Measurements from ENCODE around the gene CBLN3. TPM values are rescaled to one million over a fixed set of nuclear protein-coding genes. Genes with fewer than 3 reads are reported as not detected.

CBLN3 gene
- polyA plus RNA-seq, 3 donors: 2.4 to 4.2 (median 3.1) TPM

DNA sequence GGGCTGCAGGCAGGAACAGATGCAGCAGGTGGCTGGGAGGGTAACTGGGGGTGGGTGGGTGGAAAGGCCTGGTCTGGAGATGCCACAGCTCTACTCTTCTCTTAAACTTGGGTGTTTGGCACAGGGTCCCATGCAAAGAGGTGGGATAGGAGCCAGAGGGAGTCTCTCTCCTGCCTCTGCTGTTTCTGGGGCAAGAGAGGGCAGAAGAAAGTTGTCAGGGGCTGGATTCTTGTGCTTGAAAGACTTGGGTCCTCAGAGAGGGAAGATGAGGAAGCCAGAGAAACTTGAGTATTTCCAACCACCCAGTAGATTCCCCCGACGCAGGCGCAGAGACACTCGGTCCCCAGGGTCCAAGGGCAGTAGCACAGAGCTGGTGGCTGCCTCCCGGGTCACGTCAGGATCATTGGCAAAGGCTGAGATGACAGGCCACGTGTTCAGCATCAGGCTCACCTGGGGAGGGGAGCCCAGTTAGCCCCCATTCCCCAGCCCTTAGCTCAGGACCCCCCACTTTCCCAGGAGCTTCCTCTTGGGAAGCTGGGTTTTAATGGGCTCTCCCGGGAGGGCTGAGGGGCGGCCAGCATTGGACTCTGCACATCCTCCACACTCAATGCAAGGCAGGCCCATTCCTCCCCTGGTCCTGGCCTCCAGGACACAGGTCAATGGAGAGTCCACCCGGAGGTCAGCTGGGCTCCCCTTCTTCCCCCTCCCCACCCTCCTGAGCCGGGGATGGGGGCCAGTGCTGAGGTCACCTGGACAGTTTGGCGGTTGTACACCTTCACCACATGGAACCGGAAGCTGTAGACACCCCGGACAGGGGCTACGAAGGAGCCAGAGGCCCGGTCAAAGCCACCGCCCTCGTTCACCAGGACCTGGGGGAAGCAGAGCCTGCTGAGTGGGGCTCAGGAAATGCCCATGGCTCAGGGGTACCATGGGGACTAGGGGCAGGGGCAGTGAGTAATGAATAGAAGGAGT is 1.6 kb downstream of the CBLN3 start:
- no peak for DNase-seq

DNA sequence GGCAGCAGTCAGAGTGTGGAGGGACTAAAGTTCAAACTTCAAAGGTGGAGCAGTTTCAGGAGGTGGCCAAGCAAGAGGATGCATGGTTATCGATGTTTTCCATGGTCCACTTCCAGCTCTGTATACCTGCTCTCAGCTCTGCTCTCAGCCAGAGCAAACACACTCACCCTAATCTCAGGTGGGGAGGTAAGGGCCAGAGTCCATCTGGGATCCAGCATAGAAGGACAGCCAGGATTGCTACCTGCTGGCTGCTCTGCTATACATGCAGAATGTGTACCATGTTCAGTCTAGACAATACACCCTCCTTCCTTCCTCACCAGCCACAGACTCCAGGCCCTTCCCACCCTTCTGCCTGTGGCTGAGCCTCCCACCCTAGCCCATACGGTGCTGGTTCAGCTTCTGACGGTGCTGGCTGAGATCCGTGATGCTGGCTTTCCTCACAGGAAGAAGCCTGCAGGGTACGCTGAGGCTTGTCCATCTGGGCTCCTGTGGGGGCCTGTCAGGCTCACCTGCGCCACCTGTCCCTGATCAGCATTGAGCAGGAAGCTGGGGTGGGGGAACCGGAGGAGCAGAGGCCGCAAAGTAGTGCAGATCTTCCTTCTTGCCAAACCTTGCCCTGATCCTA is 2.4 kb downstream of the CBLN3 start:
- DNase-seq: no peak

DNA sequence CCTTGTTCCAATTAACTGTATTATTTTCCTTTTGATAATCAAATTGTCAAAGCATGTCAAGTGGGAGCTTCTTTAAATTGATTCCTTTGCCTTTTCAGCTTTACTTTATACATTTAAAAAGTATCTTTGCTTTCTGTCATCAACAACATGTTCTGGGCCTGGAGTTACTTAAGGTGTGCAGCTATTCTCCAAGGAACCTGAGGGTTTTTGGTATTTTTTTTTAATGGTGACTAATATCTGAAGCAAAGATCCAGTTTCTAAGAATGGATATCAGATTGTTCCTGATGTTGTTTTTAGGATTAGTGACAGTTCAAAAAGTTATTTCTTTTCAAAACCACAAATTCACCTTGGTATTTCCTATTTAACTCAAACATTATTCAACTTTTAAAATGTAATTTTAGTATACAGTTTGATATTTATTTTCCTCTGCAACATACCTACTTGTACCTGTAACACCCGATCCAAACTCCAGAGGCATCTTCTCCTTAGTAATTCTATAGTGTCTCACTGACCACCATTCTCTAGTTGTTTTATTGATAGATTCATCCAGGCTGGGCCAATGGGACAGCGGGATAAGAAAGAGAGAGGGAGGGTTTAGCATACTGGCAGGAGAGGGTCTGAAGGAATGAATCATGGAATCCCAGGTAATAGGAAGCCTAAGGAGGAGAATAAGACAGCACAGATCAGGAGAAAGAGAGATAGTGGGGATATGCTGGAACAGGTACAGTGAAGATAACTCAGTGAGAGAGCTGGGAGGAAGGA is 3.1 kb downstream of the CBLN3 start:
- DNase-seq: no peak

DNA sequence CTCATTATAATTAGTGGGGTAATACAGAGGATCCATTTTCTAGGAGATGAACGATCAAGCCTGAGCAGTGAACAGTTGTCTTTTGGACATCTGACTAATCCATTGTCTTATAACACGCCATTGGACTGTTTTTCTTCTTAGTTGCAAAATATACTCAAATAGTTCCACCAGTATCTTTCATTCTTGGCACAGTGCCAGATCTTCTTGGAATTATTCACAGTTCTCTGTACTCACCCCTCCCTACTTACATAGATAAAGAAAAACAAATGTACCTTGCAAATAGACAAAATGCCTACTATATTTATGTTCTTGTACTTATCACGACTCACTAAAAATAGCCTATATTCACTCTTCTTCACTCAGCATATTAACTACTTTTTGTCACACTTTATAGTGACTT is 3.8 kb downstream of the CBLN3 start:
- DNase-seq: no peak

DNA sequence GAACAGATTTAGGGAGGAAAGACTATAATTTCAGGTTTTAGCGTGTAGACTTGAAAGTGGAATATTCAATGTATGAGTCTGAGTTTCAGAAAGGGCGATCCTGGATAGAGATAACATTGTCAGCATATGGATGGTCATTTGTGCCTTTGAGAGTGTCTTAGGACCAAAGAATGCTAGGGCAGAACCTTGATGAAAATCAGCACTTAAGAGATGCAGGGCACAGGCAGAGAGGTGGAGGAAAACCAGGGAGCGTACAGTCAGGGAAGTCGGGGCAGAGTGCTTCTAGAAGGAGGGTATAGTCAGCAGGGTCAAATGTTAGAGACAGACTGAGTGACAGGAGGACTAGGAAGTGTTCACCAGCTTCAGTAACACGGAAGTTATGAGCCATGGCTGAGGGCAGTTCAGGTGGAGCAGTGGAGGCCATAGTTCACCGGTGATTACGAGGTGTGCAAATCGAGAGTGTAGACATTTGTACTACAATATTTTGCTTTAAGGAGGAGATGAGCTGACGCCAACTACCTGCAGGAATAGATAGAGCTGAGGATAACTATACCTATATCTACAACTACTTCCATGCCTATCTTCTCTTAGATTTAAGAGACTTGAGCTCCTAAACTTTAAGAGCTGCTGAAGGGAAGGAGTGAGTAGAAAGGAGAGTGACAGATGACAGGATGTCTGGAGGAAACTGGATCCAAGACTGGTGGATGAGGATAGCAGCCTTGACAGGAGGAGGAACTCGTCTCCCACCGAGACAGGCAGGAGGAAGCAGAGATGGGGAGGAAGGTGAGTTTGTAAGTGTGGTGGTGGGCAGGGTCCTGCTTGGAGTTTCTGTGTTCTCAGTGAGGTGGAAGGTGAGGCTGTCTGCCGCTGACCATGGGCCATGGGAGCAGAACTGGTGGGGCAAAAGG is 6.5 kb downstream of the CBLN3 start:
- DNase-seq: no peak

DNA sequence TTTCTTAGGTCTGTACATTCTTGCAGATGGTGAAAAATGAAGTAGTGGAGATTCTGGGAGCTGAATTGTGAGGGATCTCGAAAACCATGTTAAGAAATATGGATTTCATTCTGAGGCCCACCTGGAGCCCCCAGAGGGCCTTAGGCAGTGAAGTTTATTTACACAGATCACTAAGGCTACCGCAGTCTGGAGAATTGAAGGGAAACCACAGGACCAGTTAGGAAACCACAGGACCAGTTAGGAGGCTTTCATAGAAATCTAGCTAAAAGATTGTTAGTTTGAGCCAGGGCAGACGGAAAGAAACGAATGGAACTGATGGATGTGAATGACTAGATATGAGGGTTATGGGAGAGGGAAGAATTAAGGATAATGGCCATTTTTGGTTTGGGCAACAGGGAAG is 7.2 kb downstream of the CBLN3 start:
- DNase-seq: no peak

DNA sequence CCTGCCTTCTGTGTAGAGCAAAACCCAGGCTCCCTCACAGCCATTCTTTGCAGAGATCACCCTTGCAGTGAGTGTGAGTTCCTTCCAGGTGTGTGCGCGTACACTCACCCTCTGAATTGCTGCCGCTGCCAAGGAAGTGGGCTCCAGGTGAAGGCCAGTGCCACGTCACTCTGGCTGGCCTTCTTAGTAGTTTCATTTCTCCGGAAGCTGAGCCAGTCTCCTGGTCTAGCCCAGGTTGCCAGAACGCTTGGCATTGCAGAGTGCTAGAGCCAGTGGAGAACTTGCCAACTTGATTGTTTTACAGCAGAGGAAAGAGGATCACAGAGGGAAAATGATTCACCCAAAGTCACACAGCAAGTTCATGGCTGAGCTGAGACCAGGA is 11.0 kb downstream of the CBLN3 start:
- no peak for DNase-seq

DNA sequence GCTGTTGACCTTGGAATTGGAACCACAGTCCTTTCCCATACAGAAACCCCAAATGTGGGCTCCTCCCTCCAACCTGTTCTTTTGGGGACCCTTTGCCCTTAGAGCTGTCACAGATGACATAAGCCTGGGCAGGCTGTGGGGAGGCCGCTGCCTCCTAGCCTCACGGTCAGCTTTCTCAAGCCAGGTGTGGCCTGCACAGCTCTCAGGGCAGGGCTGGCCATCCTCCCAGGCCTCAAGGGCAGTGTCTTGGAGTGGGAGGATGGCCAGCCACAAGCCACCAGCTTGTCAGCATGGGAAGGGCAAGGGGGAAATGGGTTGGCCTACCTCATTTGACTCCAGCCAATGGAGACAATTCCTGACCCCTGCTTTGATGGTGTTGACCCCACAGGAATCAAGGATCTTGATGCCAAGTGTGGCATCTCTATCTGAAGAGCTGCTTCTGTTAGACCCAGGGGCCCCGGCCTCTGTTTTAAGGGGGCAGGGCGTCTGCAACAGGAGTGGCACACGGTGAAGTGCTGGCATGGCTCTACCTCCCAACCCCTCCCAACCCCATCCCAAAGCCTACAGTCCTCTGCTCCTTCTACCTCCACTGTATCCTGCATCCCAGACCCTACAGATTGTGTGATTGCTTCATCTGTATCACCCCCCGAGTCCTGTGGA is 11.5 kb downstream of the CBLN3 start:
- no peak for DNase-seq

DNA sequence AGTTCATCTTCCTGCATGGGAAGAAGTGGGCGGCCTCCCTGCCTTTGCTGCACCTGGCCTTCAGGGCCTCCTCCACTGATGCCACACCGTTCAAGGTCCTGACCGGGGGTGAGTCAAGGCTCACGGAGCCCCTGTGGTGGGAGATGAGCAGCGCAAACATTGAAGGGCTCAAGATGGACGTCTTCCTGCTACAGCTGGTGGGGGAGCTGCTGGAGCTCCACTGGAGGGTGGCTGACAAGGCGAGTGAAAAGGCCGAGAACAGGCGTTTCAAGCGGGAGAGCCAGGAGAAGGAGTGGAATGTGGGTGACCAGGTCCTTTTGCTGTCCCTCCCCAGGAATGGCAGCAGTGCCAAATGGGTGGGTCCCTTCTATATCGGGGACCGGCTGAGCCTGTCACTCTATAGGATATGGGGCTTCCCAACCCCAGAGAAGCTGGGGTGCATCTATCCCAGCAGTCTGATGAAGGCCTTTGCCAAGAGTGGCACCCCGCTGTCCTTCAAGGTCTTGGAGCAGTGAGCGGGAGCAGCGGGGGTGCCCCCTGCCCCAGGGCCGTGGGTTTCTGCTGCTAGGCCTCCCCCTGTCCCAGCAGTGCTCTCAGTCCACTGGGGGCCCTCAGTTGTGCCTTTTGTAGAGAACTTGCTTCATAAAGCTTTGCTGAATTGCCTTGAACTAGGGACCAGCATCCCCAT is 12.4 kb downstream of the CBLN3 start:
- DNase-seq: no peak

DNA sequence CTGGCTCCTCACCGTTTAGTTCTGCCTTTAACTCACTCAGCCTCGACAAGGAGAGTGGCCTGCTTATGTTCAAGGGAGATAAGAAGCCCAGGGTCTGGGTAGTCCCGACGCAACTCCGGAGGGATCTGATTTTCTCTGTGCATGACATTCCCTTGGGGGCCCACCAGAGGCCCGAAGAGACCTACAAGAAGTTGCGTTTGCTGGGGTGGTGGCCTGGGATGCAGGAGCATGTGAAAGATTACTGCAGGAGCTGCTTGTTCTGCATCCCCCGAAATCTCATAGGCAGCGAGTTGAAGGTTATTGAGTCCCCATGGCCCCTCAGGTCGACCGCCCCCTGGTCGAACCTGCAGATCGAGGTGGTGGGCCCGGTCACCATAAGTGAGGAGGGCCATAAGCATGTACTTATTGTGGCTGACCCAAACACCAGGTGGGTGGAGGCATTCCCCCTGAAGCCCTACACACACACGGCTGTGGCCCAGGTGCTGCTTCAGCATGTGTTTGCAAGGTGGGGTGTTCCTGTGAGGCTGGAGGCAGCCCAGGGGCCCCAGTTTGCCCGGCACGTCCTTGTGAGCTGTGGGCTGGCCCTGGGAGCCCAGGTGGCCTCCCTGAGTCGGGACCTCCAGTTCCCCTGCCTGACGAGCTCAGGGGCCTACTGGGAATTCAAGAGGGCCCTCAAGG is 13.1 kb downstream of the CBLN3 start:
- DNase-seq: no peak

DNA sequence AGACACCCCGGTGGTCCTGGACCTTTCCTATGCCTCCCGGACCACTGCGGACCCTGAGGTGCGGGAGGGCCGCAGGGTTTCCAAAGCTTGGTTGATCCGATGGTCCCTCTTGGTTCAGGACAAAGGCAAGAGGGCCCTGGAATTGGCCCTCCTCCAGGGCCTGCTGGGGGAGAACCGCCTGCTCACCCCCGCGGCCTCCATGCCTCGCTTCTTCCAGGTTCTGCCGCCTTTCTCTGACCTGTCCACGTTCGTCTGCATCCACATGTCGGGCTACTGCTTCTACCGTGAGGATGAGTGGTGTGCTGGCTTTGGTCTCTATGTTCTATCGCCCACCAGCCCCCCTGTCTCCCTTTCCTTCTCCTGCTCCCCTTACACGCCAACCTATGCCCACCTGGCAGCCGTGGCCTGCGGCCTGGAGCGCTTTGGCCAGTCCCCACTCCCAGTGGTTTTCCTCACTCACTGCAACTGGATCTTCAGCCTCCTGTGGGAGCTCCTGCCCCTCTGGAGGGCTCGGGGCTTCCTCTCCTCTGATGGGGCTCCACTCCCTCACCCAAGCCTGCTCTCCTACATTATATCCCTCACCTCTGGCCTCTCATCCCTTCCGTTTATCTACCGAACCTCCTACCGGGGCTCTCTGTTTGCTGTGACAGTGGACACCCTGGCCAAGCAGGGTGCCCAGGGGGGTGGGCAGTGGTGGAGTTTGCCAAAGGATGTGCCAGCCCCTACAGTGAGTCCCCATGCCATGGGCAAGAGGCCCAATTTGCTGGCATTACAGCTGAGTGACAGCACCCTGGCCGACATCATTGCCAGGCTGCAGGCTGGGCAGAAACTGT is 13.8 kb downstream of the CBLN3 start:
- DNase-seq: no peak

DNA sequence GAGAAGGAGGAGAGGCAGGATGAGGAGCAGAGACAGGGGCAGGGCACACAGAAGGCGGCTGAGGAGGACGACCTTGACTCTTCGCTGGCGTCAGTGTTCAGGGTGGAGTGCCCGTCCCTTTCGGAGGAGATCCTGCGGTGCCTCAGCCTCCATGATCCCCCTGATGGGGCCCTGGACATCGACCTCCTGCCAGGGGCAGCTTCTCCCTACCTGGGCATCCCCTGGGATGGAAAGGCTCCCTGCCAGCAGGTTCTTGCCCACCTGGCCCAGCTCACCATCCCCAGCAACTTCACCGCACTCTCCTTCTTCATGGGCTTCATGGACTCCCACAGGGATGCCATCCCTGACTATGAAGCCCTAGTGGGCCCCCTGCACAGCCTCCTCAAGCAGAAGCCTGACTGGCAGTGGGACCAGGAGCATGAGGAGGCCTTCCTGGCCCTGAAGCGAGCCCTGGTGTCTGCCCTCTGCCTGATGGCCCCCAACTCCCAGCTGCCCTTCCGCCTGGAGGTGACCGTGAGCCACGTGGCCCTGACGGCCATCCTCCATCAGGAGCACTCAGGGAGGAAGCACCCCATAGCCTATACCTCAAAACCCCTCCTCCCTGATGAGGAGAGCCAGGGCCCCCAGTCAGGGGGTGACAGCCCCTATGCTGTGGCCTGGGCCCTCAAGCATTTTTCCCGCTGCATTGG is 14.6 kb downstream of the CBLN3 start:
- no peak for DNase-seq

DNA sequence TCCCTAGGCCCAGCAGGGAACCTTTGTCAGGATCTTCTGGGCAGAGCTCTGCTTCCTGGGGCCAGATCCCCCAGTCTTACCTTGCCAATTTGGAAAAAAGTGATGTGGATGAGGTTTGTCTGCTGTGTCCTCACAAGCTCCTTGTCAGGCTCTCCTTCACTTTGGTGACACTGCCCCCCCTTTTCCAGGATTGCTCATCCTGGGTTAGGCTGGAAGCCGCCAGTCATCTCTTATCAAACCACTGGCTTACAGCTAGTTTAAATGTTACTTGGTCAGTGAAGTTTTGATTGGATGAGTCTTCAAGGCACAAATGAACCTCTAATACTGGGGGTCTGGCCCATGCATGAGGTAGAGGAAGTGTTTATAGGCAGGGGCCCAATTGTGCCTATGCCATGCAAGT is 15.4 kb downstream of the CBLN3 start:
- no peak for DNase-seq

DNA sequence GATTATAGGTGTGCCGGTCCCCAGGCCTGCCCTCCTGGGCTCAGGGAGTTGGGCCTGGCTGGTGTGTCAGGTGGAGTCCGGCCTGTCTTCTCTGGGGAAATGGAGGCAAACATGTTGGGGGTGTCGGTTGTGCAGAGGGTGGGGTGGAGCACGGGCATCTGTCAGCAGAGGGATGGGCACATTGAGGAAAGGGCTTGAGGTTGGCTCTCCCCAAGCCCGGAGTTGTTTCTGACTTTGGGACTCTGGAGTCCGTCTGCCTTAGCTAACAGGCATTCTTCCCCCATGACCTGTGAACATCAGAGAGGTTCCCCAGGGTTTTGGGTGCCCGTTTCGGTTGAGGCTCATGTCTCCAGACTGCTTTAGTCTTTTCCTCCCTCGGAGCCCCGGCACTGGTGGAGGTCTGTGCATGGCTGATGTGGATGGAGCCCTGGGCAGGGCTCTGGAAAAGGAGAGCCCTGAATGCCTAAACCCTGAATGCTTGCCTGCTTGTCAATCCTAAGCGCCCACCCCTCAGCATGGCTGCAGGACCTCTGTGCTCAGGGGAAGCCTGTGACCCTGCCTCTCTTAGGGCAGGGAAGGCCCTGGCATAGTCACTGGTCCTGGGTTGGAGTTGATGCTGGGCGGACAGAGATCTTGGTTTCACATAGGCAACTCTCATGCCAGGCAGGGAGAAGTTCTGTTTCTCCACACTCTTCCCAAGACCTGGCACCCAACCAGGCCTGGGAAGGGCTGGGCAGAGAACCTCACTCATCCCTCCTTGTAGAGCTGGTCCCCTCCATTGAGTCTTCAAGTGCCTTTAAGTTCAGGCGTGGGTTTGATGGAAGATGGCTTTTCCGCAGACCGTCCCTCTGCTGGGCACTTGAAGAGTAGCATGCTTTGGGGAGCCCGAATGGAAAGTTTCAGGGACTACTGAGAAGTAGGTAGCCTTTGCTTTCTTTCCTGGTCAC is 17.8 kb downstream of the CBLN3 start:
- no peak for DNase-seq

DNA sequence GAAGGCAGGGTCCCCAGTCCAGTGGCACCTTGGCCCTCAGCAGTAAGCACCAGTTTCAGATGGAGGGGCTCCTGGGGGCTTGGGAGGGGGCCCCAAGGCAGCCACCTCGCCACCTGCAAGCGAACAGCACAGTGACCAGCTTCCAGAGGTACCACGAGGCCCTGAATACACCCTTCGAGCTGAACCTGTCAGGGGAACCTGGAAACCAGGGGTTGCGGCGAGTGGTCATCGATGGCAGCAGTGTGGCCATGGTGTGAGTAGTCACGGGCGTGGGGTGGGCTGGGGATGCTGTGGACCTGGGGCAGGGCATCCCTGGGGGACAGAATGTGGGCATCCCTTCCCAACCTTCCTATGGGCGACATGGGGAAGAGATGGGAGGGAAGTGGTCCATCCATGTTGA is 19.5 kb downstream of the CBLN3 start:
- DNase-seq: no peak

DNA sequence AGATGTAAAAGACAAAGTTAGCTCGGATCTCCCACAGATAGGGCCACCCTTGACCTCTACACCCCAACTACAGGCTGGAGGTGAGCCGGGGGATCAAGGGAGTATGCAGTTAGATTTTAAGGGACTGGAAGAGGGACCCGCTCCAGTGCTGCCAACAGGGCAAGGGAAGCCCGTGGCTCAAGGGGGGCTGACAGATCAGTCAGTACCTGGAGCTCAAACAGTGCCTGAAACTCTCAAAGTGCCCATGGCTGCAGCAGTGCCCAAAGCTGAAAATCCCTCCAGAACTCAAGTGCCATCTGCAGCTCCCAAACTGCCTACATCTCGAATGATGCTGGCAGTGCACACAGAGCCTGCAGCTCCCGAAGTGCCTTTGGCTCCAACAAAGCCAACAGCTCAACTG is 20.3 kb downstream of the CBLN3 start:
- no peak for DNase-seq

DNA sequence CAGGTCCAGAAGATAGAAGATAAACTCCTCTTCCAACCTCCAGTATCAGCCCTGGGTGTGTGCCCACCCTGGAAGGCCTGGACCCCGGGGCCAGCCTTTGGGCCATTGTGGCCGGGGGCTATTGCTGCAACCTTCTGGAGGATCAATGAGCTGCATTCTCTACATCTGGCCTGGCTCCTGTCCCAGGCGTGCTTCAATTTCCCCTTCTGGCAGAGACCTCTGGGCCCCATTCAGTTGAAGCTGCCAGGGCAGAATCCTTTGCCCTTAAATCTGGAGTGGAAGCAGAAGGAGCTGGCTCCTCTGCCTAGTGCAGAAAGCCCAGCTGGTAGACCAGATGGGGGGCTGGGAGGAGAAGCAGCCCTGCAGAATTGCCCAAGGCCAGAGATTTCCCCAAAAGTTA is 20.7 kb downstream of the CBLN3 start:
- no peak for DNase-seq
